K562 (cell line): ENCODE results near the gene ARMH3. TPM values are rescaled to one million over a fixed set of nuclear protein-coding genes. Genes with fewer than 3 reads are reported as not detected.

Experiments used
- ATAC-seq: fragments of 200-7000 bp; cut with Tn5 transposase; 3 replicates; pipeline ENCODE4 v1.9.1; 2020; ENCODE audit warnings: moderate library complexity
- BruUV-seq: library from RNA; stranded (reverse); fragments of 400-500 nt; replicated peaks from 2 replicates; lab custom pipeline; 2021; lab: Mats Ljungman, UMichigan
- CTCF ChIA-PET: fragments of 300-600 bp; formaldehyde crosslinking; extraction: SDS; loops from one replicate; lab custom pipeline; 2021; ENCODE audit warnings: low intra/inter-chr PET ratio; lab: Yijun Ruan, JAX
- POLR2A ChIA-PET: fragments of 300-600, 350-650 bp; sonication (Branson Sonifier 250); formaldehyde crosslinking; extraction: SDS; loops from one replicate; lab custom pipeline; 2021; ENCODE audit warnings: antibody characterized with exemption, inconsistent platforms; lab: Yijun Ruan, JAX
- DNase-seq, 4 experiments: peaks; one replicate each; pipeline versions ENCODE4 v3.0.0 to v3.0.0-alpha.2; 2011 to 2018; ENCODE audit warnings: low spot score in 3 of 4, mixed read lengths in 3 of 4; ENCODE audit errors: extremely low read depth in 1 of 4
- FAIRE-seq: peaks from 2 replicates; lab custom pipeline; 2011; peaks lifted over from hg19 to GRCh38; lab: Jason Lieb, UNC
- H2AFZ ChIP-seq: 2 replicates; pipeline ENCODE4 v1.6.0; 2011; ENCODE audit warnings: low read depth, low read length, control low read depth, inconsistent platforms
- H3K27ac ChIP-seq: fragments of 200-600 bp; 3 replicates; pipeline ENCODE4 v1.8.0; 2011; ENCODE audit warnings: low read depth, mild to moderate bottlenecking, control low read depth, inconsistent platforms, low read length, moderate library complexity, mixed read lengths; ENCODE audit errors: extremely low read depth
- H3K27me3 ChIP-seq, 2 experiments: fragments of 300-600 bp in 1 of 2; 2 replicates in 1 of 2; 3 replicates in 1 of 2; pipeline versions ENCODE4 v1.6.0 to v1.8.0; 2011; ENCODE audit warnings: inconsistent platforms in 2 of 2, low read length in 2 of 2, mild to moderate bottlenecking in 1 of 2, mixed read lengths in 1 of 2, moderate library complexity in 1 of 2; ENCODE audit not compliant: control insufficient read depth in 2 of 2, insufficient read depth in 2 of 2
- H3K36me3 ChIP-seq: fragments of 300-600 bp; 3 replicates; pipeline ENCODE4 v1.8.0; 2011; ENCODE audit warnings: mild to moderate bottlenecking, low read length, inconsistent platforms; ENCODE audit not compliant: control insufficient read depth, insufficient read depth
- H3K4me1 ChIP-seq, 2 experiments: fragments of 200-600 bp in 1 of 2; replicated peaks in 1 of 2; 2 replicates in 1 of 2; 3 replicates in 1 of 2; pipeline versions ENCODE4 v1.5.1 to v1.8.0; 2011; ENCODE audit warnings: inconsistent platforms in 2 of 2, low read length in 2 of 2, mild to moderate bottlenecking in 1 of 2, mixed read lengths in 1 of 2, moderate library complexity in 1 of 2; ENCODE audit not compliant: control insufficient read depth in 2 of 2, insufficient read depth in 2 of 2
- H3K4me2 ChIP-seq: 2 replicates; pipeline ENCODE4 v1.6.1; 2011; ENCODE audit warnings: low read length, control low read depth, inconsistent platforms, mixed read lengths; ENCODE audit not compliant: insufficient read depth
- H3K4me3 ChIP-seq: fragments of 200-600 bp; sonication (generic), shearing (Covaris generic); 2 replicates; pipeline ENCODE4 v1.5.1; 2016; ENCODE audit warnings: control low read depth, inconsistent platforms
- H3K79me2 ChIP-seq: fragments of 200-600 bp; 3 replicates; pipeline ENCODE4 v1.8.0; 2011; ENCODE audit warnings: low read length, inconsistent platforms; ENCODE audit not compliant: control insufficient read depth, insufficient read depth
- H3K9ac ChIP-seq, 2 experiments: 2 replicates each; pipeline versions ENCODE4 v1.6.0 to v1.6.1; 2011; ENCODE audit warnings: low read depth in 2 of 2, low read length in 2 of 2, control low read depth in 1 of 2, inconsistent platforms in 1 of 2, mild to moderate bottlenecking in 1 of 2, mixed read lengths in 1 of 2; ENCODE audit not compliant: insufficient read depth in 1 of 2
- H3K9me1 ChIP-seq: one replicate; pipeline ENCODE4 v1.6.0; 2011; ENCODE audit warnings: inconsistent platforms, mild to moderate bottlenecking, low read length, moderate library complexity; ENCODE audit not compliant: control insufficient read depth, insufficient read depth
- H3K9me3 ChIP-seq: replicated peaks from 2 replicates; pipeline ENCODE4 v1.5.1; 2011; ENCODE audit warnings: low read depth, low read length, inconsistent platforms; ENCODE audit not compliant: control insufficient read depth, insufficient read depth
- H4K20me1 ChIP-seq: replicated peaks from 2 replicates; pipeline ENCODE4 v1.6.1; 2011; ENCODE audit warnings: low read length, inconsistent platforms, mixed read lengths; ENCODE audit not compliant: control insufficient read depth, insufficient read depth
- ARNT ChIP-seq, 2 experiments: fragments of 450-650 bp; IDR thresholded peaks; 2 replicates each; pipeline ENCODE4 v1.6.1; 2016; ENCODE audit warnings: mild to moderate bottlenecking in 1 of 2
- HOXB6 ChIP-seq: fragments of 250-450 bp; sonication (Bioruptor Pico); IDR thresholded peaks from 2 replicates; pipeline ENCODE4 v1.5.1; 2022; ENCODE audit warnings: mild to moderate bottlenecking, borderline replicate concordance
- MYNN ChIP-seq, 2 experiments: sonication (generic); formaldehyde crosslinking in 1 of 2; IDR thresholded peaks; 2 replicates each; pipeline versions ENCODE4 v1.5.0 to v1.6.1; 2016 to 2020; ENCODE audit warnings: antibody characterized with exemption in 1 of 2, missing genetic modification reagents in 1 of 2
- NFE2L1 ChIP-seq: fragments of 450-650 bp; IDR thresholded peaks from 2 replicates; pipeline ENCODE4 v1.6.1; 2016; ENCODE audit warnings: missing genetic modification characterization, low read depth, mild to moderate bottlenecking, missing compliant biosample characterization, moderate library complexity, borderline replicate concordance
- SIN3A ChIP-seq, 2 experiments: fragments of 150-350 bp in 1 of 2; IDR thresholded peaks; 2 replicates each; pipeline ENCODE4 v1.6.1; 2011 to 2016; ENCODE audit warnings: borderline replicate concordance in 2 of 2, low read depth in 2 of 2, low read length in 2 of 2, mild to moderate bottlenecking in 2 of 2, moderate library complexity in 2 of 2; ENCODE audit not compliant: control insufficient read depth in 1 of 2
- SLC30A9 ChIP-seq: fragments of 250-450 bp; sonication (Bioruptor Pico); IDR thresholded peaks from 2 replicates; pipeline ENCODE4 v1.8.0; 2022; ENCODE audit warnings: mild to moderate bottlenecking, moderate library complexity
- SMARCC2 ChIP-seq: fragments of 450-650 bp; IDR thresholded peaks from 2 replicates; pipeline ENCODE4 v1.6.1; 2017; ENCODE audit warnings: antibody characterized with exemption, moderate library complexity, mild to moderate bottlenecking, low read depth
- ZNF507 ChIP-seq: conservative IDR thresholded peaks from 2 replicates; pipeline ENCODE4 v1.6.1; 2017; ENCODE audit warnings: missing genetic modification characterization, missing compliant biosample characterization
- WGBS: fragments of 100-300 bp; shearing (Covaris generic); methylation state at CpG from one replicate; pipeline ENCODE4 v1.1.6; 2016; ENCODE audit warnings: low coverage, mixed read lengths; ENCODE audit not compliant: insufficient coverage; ENCODE audit errors: missing lambda C conversion rate; 5-methylcytosine and 5-hydroxymethylcytosine counted together
- in situ Hi-C: fragments of 300-500 bp; cut with MboI; formaldehyde crosslinking; loops from 4 replicates; pipeline ENCODE4 v1.15.0; 2018; ENCODE audit warnings: inconsistent platforms, mixed read lengths
- intact Hi-C: fragments of 100-400 bp; cut with micrococcal nuclease; formaldehyde crosslinking; loops from 2 replicates; pipeline ENCODE4 v1.14.2; 2022
- polyA plus RNA-seq, 8 experiments: library from polyadenylated mRNA; depleted of rRNA in 4 of 8; stranded (reverse) in 5 of 8; unstranded in 3 of 8; fragments of >200 nt; fragmentation: Nextera tagmentation in 2 of 8; fragmentation: Illumina TruSeq in 1 of 8; extraction: Ambion mirVana in 2 of 8; extraction: Trizol in 1 of 8; gene quantifications; 2 replicates each; pipeline versions ENCODE4 v1.2.1 to v1.2.3, GENCODE V29; 2011 to 2014; ENCODE audit warnings: inconsistent platforms in 1 of 8, missing spikeins in 1 of 8
- total RNA-seq, 7 experiments: library from RNA; depleted of rRNA in 6 of 7; stranded (reverse); fragments of >200 nt in 6 of 7; fragmentation: Illumina TruSeq in 2 of 7; extraction: Trizol in 2 of 7; gene quantifications; 2 replicates each; pipeline versions ENCODE4 v1.2.1 to v1.2.3, GENCODE V29; 2011 to 2021; ENCODE audit warnings: low replicate concordance in 1 of 7
- TF ChIP-seq, protein P1 (sequence below): fragments of 250-450 bp; sonication (Bioruptor Pico); IDR thresholded peaks from 2 replicates; pipeline ENCODE4 v1.8.0; 2022; ENCODE audit warnings: moderate library complexity, mild to moderate bottlenecking, inconsistent platforms
- TF ChIP-seq, protein P2 (sequence below): fragments of 450-650 bp; IDR thresholded peaks from 2 replicates; pipeline ENCODE4 v1.7.0; 2016; ENCODE audit warnings: borderline replicate concordance
- TF ChIP-seq, protein P3 (sequence below), 2 experiments: fragments of 450-650 bp in 1 of 2; IDR thresholded peaks; 2 replicates each; pipeline ENCODE4 v1.6.1; 2011 to 2017; ENCODE audit warnings: low read depth in 2 of 2, antibody characterized with exemption in 1 of 2, borderline replicate concordance in 1 of 2, low read length in 1 of 2, mild to moderate bottlenecking in 1 of 2, mixed read lengths in 1 of 2; ENCODE audit not compliant: control insufficient read depth in 1 of 2
- TF ChIP-seq, protein P4 (sequence below): fragments of 250-450 bp; sonication (Bioruptor Pico); IDR thresholded peaks from 2 replicates; pipeline ENCODE4 v1.4.0; 2020; ENCODE audit warnings: mild to moderate bottlenecking, moderate library complexity, borderline replicate concordance

ARMH3 gene
- total and polyA plus RNA-seq, 9 of the 15 experiments (the other 6 are each of a cell fraction or from before 2014, with no cell fraction given) = 0.29 to 0.73 TPM; not detected in 7

DNA sequence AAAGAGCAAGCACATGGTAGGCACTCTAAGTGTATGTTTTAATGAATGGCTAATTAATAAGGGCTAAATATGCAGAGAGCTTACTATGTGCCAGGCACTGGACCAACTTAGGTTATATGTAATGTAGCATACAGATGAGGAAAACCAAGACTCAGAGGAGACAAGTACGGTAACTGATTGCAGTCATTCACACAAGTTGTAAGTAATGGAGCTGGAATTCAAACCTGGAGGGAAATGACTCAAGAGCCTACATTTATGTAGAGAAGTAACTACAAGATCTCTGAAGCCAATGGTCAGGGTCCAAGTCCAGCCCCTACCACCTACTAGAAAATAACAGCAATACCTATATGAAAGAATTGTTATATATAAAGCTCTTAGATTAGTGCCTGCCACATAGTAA lies 115.1 kb downstream of the ARMH3 start:
- no peak overlapping the region for H3K4me2 ChIP-seq
- CTCF ChIA-PET = no interaction called here
- no peak for TF ChIP-seq ZNF507 (tag)
- no peak for TF ChIP-seq SMARCC2
- TF ChIP-seq, protein P1, sequence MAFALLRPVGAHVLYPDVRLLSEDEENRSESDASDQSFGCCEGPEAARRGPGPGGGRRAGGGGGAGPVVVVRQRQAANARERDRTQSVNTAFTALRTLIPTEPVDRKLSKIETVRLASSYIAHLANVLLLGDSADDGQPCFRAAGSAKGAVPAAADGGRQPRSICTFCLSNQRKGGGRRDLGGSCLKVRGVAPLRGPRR = no peak
- TF ChIP-seq, protein P2, sequence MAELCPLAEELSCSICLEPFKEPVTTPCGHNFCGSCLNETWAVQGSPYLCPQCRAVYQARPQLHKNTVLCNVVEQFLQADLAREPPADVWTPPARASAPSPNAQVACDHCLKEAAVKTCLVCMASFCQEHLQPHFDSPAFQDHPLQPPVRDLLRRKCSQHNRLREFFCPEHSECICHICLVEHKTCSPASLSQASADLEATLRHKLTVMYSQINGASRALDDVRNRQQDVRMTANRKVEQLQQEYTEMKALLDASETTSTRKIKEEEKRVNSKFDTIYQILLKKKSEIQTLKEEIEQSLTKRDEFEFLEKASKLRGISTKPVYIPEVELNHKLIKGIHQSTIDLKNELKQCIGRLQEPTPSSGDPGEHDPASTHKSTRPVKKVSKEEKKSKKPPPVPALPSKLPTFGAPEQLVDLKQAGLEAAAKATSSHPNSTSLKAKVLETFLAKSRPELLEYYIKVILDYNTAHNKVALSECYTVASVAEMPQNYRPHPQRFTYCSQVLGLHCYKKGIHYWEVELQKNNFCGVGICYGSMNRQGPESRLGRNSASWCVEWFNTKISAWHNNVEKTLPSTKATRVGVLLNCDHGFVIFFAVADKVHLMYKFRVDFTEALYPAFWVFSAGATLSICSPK = no peak
- TF ChIP-seq MYNN (IDR thresholded peaks at IDR 0.05) = no peak
- no peak for TF ChIP-seq MYNN (CRISPR knock-in tag; IDR thresholded peaks at IDR 0.05)
- TF ChIP-seq, protein P3, sequence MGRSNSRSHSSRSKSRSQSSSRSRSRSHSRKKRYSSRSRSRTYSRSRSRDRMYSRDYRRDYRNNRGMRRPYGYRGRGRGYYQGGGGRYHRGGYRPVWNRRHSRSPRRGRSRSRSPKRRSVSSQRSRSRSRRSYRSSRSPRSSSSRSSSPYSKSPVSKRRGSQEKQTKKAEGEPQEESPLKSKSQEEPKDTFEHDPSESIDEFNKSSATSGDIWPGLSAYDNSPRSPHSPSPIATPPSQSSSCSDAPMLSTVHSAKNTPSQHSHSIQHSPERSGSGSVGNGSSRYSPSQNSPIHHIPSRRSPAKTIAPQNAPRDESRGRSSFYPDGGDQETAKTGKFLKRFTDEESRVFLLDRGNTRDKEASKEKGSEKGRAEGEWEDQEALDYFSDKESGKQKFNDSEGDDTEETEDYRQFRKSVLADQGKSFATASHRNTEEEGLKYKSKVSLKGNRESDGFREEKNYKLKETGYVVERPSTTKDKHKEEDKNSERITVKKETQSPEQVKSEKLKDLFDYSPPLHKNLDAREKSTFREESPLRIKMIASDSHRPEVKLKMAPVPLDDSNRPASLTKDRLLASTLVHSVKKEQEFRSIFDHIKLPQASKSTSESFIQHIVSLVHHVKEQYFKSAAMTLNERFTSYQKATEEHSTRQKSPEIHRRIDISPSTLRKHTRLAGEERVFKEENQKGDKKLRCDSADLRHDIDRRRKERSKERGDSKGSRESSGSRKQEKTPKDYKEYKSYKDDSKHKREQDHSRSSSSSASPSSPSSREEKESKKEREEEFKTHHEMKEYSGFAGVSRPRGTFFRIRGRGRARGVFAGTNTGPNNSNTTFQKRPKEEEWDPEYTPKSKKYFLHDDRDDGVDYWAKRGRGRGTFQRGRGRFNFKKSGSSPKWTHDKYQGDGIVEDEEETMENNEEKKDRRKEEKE (IDR thresholded peaks at IDR 0.05; ENCODE audit: borderline replicate concordance in 1 of 2, control insufficient read depth in 1 of 2, low read depth in 2 of 2, low read length in 1 of 2) = no peak
- TF ChIP-seq, protein P4, sequence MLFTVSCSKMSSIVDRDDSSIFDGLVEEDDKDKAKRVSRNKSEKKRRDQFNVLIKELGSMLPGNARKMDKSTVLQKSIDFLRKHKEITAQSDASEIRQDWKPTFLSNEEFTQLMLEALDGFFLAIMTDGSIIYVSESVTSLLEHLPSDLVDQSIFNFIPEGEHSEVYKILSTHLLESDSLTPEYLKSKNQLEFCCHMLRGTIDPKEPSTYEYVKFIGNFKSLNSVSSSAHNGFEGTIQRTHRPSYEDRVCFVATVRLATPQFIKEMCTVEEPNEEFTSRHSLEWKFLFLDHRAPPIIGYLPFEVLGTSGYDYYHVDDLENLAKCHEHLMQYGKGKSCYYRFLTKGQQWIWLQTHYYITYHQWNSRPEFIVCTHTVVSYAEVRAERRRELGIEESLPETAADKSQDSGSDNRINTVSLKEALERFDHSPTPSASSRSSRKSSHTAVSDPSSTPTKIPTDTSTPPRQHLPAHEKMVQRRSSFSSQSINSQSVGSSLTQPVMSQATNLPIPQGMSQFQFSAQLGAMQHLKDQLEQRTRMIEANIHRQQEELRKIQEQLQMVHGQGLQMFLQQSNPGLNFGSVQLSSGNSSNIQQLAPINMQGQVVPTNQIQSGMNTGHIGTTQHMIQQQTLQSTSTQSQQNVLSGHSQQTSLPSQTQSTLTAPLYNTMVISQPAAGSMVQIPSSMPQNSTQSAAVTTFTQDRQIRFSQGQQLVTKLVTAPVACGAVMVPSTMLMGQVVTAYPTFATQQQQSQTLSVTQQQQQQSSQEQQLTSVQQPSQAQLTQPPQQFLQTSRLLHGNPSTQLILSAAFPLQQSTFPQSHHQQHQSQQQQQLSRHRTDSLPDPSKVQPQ (CRISPR knock-in tag) = no peak
- TF ChIP-seq NFE2L1 (tag) = no peak
- no peak for TF ChIP-seq HOXB6 (CRISPR knock-in tag)
- no peak for TF ChIP-seq SIN3A (IDR thresholded peaks at IDR 0.05; ENCODE audit: borderline replicate concordance in 2 of 2, control insufficient read depth in 1 of 2, low read depth in 2 of 2, low read length in 2 of 2)
- TF ChIP-seq ARNT (IDR thresholded peaks at IDR 0.05) = no peak
- TF ChIP-seq SLC30A9 = no peak

More for the DNA sequence above, 115.1 kb downstream of the ARMH3 start:
- Histone ChIP-seq H3K9ac (no peak overlapping the region), H3K4me1 (no peaks in the 10 kb centered on the region), H3K9me3 (no peaks in the 10 kb centered on the region), H3K9me1 (no peaks in the 10 kb centered on the region), H3K27ac (no peak overlapping the region), H3K79me2 (no peaks in the 10 kb centered on the region), H2AFZ (no peak overlapping the region), H4K20me1 (no peaks in the 10 kb centered on the region), H3K36me3 (no peaks in the 10 kb centered on the region), H3K27me3 (no peaks in the 10 kb centered on the region), H3K4me3 (no peak overlapping the region)
- POLR2A ChIA-PET = no interaction called here
- DNase-seq (no peak), FAIRE-seq (no peak), ATAC-seq (no peak)
- intact Hi-C loops (no loop called here), in situ Hi-C loops (no loop called here)
- no CpG with 5 or more reads among the region's 1 CpG for WGBS
- BruUV-seq = no TSS peak
